Islet precursor cell (in vitro differentiated cells): ENCODE measurements around the gene CRIP1.

Experiments
- DNase-seq: peaks from one replicate; pipeline ENCODE4 v3.0.0-alpha.2; 2018

The CRIP1 gene

DNA sequence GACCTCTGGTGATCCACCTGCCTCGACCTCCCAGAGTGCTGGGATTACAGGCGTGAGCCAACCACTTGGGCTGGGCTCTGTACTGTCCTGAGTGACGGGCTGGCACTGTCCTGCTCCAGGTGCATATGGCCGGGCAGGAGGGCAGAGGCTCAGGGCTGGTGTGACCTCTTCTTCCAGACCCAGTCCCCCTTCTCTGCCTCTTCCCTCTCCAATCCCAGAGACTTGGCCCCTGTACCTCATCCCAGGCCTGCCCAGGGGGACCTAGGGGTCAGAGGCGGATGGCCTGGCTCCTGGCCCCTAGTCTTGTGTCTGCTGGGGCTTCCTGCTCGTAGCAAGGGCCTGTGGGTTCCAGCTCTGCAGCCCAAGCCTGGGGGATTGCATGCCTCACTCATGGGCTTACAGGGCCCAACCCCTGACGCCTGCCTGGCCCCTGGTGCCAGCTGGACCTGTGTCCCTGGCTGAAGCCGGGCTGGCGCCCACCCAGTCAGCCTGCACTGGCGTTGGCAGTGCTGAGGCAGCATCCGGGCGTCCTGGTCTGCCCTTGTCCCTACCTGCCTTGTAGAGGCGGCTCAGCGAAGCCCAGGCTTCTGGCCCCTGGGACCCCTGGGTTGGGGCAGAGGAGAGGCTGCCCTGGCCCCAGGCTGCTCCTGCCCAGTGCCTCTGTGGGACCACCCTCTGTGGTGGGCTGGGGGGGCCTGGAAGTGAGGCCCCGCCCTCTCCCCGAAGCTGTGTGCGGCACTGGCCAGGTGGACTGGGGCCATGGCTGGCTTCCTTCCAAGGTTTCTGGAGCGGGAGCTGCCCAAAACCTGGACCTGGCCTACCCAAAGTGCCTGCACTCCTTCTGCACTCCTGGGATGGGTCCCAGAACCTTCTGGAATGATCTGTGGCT, 8.7 kb downstream of the CRIP1 start:
- DNase-seq, result no peak

DNA sequence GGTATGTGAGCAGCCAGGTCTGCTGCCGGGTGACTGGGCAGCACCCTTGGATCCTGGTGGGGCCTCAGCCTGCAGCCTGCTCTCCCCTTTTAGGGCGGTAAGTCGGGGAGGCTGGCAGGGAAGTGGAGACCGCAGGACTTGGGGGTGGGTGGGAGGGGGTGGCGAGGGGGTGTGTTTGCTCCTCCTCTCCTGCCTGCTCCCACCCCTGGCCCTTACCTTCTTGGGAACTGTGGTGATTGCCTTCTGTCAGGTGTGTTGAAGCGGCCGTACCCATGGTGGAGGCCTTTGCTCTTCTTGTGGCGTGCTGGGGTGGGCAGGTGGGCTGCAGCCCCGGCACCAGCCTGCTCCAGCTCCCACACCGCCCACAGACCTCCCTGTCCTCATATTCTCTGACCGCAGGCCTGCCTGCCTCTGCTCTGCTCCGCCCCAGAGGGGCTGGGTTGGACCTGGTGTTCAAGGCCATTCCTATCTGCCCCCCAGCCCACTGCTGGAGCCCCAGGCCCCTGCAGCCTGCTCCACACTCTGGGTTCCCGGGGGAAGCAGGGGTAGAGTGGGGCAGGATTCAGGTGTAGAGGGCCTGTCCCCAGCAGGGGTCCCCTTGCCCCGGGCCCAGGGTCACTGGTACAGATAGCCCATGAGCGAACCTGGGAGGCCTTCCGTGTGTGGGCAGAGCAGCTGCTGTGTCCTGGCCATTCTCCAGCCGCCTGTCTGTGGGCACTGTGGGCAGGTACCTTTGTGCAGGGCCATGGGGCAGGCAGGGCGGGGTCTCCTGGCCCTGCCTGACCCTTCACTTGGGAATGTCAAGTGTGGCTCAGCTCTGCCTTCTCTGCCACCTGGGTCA, 9.5 kb downstream of the CRIP1 start:
- DNase-seq, result no peak

DNA sequence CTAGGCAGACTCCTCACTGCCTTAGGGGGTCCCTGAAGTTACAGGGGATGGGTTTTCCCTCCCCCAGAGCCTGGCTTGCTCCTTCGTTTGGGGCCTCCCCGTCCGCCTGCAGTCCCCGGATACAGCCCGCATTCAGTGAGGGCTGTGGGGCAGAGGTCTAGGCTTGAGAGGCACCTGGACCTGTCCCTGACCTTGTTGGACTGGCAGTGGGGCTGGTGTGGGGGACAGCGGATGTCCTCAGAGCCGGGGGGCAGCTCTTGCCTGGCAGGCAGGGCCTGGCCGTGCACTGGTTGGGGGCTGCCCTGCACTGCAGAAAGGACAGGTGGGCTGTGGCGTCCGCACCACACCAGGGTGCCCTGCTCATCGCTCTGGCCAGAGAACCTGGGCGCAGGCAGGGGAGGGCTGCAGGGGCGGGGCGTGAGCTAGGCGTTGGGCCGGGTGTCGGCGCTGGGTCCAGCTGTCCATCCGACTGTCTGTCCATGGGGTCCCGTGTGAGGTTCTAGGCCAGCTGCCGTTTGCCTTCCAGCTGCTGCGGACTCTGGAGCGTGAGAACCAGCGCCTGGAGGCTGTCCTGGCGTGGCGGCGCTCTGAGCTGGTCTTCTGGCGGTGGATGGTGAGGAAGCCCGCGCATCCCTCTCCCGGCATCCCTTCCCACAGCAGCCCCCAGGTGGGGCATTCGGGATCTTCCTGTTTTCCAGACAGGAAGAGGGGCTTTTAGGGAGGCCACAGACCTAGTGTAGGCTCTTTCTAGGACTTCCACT, 10.3 kb downstream of the CRIP1 start:
- DNase-seq, result peak; percentile 49

DNA sequence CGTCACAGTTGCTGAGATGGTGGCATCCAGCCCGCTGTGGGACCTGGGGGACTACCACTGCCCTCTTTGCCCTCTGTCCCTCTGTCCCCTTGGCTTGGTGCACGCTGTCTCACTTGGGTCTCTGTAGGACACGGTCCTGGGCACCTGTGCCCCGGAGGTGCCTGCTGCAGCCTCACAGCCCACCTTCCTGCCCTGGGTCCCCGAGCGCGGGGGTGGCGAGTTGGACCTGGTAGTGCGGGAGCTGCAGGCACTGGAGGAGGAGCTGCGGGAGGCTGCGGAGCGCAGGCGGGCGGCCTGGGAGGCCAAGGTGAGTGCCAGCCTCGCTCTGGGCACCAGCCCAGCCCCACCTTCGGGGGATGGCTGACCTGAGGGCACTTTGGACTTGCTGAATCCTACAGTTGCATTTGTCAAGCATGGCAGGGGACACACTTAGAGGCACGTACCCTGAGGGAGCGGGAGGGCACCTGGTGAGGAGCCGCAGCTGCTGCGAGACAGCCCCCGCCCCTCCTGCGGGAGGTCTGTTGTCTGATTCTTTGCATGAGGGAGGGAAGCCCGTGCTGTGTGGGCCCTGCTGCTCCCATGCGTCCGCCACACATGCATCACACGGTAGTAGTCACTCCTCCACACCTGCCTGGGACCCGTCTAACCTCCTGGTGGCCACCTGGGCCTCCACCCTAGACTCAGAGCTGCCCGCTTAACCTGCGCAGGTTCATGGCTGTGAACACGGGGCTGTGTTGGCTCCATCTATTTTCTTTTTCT, 11.2 kb downstream of the CRIP1 start:
- no peak for DNase-seq

DNA sequence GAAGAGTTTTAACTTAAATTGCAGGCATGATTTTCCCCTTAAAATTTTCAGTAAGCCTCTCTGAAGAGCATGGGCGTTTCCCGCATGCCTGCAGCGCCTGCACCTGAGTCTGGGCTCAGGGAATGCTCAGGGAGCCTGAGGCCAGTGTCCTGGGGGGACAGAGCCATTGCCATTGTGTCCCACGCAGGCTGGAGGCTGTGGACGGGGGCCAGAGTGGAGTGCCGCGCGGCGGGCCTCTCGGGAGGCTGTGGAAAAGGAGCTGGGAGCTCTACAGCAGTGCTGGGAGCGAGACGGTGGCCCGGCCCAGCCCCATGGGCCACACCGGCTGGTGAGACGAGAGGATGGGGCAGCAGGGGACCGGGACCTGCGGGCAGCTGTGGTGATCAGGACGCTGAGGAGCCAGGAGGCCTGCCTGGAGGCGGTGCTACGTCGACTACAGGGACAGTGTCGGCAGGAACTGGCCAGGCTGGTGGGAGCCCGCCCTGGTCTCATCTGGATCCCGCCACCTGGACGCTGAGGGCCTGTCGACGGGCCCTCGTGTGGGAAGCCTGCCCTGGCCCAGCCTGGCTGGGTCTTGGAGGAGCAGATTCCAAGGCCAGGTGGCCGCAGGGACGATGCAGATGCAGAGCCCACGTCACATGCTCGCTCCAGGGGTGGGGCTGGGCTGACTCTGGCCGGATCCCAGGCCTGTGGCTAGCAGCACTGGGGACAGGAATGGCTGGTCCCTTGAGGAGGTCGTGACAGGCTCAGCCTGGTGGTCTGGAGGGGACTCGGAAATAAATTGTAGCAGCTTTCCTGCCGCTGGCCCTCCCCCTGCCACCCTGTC, 12.0 kb downstream of the CRIP1 start:
- DNase-seq, result peak; percentile 58

DNA sequence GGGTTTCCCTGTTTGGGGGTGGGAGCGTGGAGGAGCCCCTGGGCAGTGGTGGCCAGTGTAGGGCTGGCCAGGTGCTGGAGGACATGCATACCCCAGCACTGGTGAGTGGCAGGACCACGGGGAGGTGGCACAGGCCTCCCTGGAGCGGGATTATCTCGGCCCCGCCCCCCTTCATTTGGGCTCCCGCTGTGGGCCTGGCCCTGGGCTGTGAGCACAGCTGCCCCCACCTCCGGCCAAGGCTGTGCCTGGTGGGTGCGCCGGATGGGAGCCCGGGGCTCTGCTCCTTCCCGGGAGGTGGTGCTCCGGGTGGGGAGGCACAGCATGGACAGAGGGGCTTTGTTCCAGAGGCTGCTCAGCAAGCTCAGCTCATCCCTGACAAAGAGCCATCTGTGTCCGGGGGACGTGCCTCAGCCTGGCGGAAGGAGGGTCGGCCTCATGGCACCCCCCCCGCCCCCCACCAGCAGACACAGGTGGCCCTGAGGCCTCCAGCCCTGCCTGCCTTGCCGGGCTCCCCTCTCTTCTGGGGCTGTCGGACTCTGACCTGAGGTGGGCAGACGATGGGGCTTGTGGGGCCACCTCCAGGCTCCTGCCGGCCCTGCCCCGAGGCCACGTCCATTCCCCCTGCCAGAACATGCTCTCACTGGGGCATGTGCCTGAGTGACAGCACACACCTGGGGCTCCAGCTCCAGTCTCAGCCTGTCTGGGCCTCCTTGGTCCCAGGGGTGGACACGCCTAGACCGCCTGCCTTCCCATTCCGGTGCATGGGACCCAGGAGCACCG, 12.8 kb downstream of the CRIP1 start:
- DNase-seq, result peak; percentile 75

DNA sequence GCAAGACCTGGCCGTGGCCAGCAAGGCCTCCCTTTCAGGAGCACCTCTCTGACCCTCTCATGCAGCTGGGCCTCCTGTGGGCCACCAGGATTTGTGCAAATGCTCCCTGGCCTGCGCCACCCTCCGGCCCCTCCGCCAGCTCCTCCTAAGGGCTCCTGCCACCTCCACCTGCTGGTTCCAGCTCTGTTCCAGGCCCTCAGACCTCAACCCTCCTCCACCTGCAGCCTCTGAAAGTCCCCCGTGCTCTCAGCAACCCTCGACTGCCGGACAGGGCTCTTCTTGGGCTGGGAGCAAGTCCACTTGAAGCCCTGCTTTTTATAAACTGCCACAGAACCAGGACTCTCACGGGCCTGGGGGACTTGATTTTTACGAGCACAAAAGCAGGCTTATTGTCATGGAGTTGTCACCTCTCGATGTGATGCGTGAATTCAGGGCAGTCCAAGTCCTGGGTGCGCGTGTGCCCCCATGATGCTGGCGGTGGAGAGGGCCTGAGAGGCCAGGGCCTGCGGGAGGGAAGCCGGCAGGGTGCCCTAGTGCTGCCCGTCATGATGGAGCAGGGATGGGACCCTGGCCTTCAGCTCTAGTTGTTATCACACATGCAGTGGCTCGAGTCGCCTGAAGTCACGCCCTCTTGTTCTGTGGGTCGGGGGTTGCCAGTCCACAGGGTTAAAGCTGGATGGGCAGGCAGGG, 13.5 kb downstream of the CRIP1 start:
- DNase-seq, result peak; percentile 50

DNA sequence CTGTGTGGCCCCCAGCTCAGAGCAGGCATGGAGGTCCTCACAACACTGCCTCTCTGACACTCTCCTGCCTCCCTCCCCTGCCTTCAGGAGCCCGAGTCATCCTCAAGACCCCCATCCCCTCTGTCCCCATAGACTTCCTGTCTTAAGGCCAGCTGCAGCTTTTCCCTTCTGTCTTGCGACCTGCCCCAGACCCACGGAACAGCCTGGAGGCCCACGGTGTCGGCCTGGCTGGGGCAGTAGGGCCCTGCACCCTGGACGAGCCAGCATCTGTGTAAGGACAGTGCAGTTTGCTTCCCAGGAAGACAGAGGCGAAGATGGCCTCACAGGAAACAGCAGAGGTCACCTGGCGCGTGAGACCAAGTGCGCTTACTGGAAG, 14.0 kb downstream of the CRIP1 start:
- DNase-seq, result peak; percentile 48

DNA sequence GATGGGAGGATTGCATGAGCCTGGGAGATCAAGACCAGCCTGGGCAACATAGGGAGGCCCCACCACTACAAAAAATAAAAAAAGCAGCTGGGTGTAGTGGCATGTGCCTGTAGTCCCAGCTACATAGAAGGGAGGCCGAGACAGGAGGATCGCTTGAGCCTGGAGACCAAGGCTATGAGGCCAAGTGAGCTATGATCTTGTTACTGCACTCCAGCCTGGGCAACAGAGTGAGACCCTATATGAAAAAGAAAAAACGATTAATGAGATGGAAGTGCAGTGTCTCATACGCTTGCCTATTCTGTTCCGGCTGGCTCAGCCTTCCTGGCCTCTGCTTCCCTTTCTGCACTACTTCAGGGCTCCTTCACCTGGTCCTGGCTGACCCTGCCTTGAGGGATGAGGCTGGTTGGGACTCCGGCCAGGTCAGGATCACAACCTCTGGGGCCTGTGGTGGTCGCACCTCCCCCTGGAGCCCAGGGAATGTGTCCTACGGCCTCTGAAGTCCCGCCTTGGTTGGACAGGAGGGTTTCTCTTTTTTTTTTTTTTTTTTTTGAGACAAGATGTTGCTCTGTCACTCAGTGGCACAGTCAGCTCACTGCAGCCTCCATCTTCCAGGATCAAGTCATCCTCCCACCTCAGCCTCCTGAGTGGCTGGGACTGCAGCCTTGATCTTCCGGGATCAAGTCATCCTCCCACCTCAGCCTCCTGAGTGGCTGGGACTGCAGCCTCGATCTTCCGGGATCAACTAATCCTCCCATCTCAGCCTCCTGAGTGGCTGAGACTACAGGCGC, 15.0 kb downstream of the CRIP1 start:
- DNase-seq, result no peak

DNA sequence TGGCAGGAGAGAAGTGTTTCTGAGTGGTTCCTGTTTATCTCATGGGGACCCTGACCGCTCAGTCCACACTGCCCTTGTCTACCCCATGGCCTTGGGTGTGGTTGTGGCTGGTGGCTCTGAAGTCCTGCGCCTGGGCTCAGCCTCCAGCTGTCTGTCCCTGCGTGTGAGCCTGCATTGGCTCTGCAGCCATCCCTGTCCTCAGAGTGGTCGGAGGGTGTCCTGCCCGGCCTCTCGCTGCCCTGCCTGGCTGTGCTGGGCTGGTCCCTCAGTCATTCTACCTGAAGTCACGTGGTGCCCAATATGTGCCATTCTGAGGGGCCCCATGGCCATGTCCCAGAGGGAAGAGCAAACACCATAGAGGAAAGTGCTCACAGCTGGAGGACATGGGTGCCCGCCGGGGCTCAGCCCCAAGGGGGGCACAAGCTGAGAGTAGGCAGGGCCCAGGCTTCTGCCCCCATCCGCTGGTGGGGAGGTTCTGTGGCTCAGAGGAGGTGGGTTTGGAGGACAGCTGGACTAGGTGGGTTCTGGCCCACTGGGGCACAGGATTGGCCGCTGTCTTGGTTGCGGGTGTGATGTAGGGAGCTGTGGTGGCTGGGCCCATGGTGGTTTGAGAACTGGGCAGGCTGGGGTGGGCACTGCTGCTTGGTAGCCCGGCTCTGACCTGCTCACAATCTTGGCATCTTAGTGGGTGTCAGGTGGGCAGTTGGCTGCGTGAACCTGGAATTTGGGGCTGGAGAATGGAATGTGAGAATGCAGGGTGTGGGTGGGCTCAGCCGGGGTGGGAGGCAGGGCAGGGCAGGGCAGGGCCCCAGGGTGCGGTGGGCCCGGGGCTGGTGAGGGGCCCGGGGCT, 16.0 kb downstream of the CRIP1 start:
- DNase-seq, result no peak

DNA sequence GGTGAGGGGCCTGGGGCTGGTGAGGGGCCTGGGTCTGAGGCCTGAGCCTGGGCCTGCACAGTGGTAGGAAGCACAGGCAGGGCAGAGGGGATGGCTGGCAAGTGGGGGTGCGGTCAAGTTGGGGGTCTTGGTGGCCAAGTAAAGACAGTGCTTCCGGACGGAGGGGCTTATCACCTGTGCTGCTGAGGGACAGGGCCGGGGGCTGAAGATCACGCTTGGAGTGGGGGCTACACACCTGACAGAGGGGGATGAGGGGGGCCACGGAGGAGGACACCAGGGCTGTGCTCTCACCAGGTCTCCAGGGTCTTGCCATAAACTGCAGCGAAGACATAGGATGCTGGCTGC, 16.6 kb downstream of the CRIP1 start:
- DNase-seq, result no peak

DNA sequence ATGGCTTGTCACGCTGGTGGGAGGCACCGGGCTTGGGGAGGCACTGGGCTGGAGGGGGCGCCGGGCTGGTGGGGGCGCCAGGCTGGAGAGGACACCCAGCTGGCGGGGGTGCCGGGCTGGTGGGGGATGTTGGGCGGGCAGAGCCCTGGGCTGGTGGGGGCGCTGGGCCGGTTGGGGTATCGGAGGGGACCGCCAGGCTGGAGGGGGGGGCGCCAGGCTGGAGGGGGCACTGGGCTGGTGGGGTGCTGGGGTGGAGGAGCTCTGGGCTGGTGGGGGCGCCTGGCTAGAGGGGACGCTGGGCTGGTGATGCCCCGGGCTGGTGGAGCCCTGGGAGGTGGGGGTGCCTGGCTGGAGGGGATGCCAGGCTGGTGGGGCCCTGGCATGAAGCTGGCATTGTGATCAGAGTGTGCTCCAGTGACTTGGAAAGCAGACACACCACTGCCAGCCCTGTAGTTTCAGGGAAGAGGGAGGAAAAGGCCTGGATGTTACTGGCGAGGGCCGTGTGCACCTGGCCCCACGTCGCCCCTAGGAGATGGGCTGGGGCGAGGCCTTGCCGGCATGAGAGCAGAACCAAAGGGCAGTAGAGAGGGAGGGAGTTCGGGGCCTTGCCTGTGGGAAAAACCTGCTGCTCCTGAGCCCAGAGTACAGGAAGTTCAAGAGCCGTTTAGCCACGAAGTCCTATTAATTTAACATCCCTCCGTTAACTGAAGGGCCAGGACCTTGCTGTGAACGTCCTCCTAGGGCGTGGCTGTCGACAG, 17.4 kb downstream of the CRIP1 start:
- no peak for DNase-seq

DNA sequence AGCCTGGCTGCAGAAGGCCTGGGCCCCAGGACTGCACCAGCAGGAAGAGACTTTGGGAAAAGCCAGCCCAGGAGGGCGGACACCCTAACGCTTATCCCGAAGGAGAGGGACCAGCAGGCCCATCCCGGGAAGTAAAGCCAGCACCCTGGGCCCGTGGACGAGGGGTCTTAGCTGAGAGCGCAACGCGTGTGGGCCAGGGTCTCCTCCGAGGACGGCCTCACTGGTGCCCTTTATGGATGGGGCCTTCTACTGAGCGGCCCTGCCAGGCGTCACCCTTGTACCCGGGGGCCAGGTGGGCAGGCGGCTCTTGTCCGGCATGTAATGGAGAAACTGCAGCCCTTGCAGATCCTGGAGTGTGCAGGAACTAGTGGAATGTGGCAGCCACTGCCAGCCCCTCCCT, 18.4 kb downstream of the CRIP1 start:
- DNase-seq, result peak; percentile 47

DNA sequence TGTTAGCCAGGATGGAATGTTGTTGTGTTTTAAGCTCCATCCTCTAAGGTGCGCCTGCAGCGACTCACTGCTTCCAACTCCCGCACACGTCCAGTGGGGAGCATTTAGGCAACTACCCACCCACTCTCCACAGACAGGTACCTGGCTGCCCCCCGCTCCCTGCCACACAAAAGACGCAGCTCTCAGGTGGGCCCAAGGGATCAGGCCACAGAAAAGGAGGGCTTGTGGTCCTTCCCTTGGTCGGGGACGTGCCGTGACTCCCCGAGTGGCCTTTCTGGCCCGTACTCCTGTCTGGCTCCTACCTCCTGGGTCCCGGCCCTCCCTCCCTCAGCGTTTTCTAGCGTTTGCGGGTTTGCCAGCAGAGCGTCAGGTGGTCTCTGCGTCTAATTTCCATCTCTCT, 20.6 kb downstream of the CRIP1 start:
- no peak for DNase-seq

DNA sequence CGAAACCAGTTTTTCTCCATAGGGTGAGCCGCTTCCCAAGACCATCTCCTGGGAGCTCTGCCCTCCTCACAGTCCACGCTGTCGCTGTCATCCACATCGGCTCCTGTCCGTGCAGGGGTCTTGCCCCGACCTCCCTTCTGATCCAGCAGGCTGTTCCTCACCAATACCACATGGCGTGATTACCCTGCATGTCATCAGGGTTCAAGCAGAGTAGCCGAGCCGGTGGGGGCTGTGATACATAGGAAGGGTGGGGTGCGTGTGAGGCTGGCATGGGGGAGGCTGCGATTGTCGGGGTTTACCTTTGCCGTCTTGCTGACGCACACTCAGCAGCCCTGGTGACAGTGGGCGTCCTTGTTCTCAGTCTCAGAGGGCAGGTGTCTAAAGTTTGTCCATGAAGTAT, 21.4 kb downstream of the CRIP1 start:
- DNase-seq, result no peak

DNA sequence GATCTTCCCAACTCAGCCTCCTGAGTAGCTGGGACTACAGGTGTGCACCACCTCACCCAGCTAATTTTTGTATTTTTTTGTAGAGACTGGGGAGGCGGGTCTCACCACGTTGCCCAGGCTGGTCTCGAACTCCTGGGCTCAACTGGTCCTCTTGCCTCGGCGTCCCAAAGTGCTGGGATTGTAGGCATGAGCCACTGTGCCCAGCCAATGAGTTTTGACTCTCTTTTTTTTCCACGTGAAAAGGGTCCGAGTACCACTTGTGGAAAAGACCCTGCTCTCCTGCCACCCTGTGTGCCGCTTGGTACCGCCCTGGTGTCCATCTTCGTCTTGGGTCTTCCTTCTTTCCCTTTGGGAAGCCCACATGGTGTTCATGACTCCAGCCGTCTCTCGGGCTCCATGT, 21.9 kb downstream of the CRIP1 start:
- DNase-seq, result no peak

DNA sequence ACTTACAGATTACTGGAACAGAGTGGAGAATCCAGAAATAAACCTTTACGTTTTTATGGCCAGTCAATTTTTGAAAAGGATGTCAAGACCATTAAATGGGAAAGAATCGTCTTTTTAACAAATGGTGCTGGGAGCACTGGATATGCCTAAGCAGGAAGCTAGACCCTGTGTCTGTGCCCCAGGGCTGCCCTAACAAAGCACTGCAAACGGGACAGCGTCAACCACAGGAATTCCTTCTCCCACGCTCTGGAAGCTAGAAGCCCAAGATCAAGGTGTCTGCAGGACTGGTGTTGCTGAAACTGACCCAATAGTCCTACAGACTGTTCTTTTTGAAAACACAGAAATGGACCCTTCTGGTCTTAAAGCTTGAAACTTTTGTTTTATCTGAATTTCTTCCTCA, 30.4 kb downstream of the CRIP1 start:
- no peak for DNase-seq
